Activated gamma-delta T cell treated with Interleukin-2 at 50 U/mL for 16 hours (primary cell): ENCODE results near the gene TAS1R3.

Experiments
- DNase-seq: peaks from one replicate; pipeline ENCODE4 v3.0.0-alpha.2; 2020

TAS1R3 gene

DNA sequence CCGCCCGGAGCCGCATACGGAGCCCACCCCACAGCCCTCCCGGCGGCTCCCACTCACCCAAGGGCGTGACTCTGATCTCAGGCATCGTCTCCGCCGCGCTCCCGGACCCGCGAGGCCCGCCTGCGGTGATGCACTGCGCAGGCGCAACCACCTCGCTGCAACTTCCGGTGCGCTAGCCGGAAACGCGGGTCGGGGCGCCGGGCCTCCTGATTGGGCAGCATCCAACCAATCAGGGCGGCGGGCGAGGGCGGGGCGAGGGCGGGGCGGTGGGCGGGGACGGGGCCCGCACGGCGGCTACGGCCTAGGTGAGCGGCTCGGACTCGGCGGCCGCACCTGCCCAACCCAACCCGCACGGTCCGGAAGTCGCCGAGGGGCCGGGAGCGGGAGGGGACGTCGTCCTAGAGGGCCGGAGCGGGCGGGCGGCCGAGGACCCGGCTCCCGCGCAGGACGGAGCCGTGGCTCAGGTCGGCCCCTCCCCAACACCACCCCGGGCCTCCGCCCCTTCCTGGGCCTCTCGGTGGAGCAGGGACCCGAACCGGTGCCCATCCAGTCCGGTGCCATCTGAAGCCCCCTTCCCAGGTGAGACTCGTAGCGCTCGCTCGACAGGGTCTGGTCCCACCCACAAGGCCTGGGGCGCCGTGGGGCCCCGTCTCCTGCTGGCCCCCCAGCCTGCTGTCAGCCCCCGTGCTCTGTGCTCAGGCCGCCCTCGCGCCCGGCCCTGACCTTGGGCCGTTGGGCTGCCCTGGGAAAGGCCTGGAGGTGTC lies 6.4 kb upstream of the TAS1R3 start, which contains the start of the genes CPTP and INTS11:
CPTP (plus strand) TSS at position 279 of the 764 bp plus-strand sequence. CDS start 2,109 bp downstream, outside the sequence.
INTS11 (minus strand) TSS at position 137 of the 764 bp plus-strand sequence; CDS start at position 85, 52 bp downstream.
- peak; percentile 96 for DNase-seq

- DNase-seq: no peak
Observed at GRCh38 chr1:1325288-1326074, 5.6 kb upstream of the TAS1R3 start.

- no peak for DNase-seq
Observed at GRCh38 chr1:1326075-1326605, 4.9 kb upstream of the TAS1R3 start.

GRCh38 chr1:1327291-1327690 lies 3.8 kb upstream of the TAS1R3 start:
- no peak for DNase-seq

DNA sequence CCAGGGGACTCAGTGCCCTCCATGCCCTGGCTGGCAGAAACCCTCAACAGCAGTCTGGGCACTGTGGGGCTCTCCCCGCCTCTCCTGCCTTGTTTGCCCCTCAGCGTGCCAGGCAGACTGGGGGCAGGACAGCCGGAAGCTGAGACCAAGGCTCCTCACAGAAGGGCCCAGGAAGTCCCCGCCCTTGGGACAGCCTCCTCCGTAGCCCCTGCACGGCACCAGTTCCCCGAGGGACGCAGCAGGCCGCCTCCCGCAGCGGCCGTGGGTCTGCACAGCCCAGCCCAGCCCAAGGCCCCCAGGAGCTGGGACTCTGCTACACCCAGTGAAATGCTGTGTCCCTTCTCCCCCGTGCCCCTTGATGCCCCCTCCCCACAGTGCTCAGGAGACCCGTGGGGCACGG lies 2.8 kb upstream of the TAS1R3 start:
- DNase-seq: no peak

- DNase-seq: no peak
Observed at GRCh38 chr1:1329304-1330210, 1.5 kb upstream of the TAS1R3 start.

GRCh38 chr1:1330366-1331067 lies 563 bp upstream of the TAS1R3 start:
- no peak for DNase-seq

DNA sequence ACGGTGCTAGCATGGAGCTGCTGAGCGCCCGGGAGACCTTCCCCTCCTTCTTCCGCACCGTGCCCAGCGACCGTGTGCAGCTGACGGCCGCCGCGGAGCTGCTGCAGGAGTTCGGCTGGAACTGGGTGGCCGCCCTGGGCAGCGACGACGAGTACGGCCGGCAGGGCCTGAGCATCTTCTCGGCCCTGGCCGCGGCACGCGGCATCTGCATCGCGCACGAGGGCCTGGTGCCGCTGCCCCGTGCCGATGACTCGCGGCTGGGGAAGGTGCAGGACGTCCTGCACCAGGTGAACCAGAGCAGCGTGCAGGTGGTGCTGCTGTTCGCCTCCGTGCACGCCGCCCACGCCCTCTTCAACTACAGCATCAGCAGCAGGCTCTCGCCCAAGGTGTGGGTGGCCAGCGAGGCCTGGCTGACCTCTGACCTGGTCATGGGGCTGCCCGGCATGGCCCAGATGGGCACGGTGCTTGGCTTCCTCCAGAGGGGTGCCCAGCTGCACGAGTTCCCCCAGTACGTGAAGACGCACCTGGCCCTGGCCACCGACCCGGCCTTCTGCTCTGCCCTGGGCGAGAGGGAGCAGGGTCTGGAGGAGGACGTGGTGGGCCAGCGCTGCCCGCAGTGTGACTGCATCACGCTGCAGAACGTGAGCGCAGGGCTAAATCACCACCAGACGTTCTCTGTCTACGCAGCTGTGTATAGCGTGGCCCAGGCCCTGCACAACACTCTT lies 1.1 kb downstream of the TAS1R3 start:
- no peak for DNase-seq

GRCh38 chr1:1332774-1333480 lies 1.8 kb downstream of the TAS1R3 start:
- no peak for DNase-seq

- DNase-seq: no peak
Observed at GRCh38 chr1:1333551-1334241, 2.6 kb downstream of the TAS1R3 start.

DNA sequence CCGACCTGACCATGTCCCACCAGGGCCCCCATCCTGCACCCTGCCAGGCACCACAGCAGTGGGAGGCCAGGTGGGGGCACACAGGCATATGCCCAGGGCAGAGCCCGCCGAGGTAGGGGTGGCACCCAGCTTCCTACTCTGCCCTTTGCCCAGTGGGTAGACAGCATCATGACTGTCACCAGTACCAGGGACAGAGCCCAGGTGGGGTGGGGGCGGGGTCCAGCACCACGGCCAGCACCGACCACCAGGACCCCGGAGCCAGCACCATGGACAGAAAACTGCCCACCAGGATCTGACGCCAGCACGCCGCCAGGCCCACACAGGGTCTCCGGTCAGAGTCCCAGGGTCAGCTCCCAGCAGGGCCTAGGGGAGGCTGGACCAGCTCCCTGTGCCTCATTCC lies 3.8 kb downstream of the TAS1R3 start:
- no peak for DNase-seq

DNA sequence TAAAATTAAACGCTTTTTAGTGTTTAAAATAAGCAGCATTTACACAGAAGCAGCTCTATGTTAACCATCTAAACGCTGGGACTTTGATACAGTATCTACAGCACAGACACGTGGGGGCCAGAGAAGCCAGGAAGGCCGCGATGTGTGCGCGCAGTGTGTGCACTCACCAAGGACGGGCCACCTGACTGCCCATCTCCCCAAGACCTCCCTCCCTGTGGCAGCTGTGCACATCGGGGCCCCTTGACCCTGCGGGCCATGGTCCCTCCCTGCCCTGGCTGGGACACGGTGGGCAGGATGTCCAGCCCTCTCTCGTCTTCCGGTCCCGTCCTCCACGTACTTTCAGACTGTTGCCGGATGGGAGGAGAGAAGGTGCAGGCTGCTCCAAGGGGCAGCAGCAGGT lies 4.2 kb downstream of the TAS1R3 start:
- DNase-seq: no peak

- DNase-seq: no peak
Observed at GRCh38 chr1:1335792-1336248, 4.7 kb downstream of the TAS1R3 start.

DNA sequence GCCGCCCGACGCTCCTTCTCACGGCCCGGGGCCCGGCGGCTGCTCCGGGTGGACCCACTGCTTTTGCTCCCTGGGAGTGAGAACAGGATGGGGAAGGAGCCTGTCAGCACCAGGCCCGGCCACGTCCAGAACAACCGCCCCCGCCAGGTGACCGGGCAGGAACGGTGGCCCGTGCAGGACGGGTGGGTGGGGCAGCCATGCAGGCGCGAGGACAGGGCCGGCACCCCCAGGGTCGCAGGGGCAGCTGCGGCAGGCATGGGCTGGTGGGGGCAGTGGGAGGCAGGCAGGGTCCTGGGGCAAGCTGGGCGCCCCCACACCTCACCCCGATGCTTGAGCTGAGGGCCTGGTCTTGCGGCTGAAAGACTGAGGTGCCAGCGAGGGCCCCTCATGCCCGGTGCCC lies 5.4 kb downstream of the TAS1R3 start:
- no peak for DNase-seq

GRCh38 chr1:1336931-1337792 lies 6.1 kb downstream of the TAS1R3 start:
- DNase-seq: no peak

- DNase-seq: no peak
Observed at GRCh38 chr1:1337793-1338147, 6.7 kb downstream of the TAS1R3 start.

- DNase-seq: no peak
Observed at GRCh38 chr1:1338278-1338677, 7.2 kb downstream of the TAS1R3 start.

DNA sequence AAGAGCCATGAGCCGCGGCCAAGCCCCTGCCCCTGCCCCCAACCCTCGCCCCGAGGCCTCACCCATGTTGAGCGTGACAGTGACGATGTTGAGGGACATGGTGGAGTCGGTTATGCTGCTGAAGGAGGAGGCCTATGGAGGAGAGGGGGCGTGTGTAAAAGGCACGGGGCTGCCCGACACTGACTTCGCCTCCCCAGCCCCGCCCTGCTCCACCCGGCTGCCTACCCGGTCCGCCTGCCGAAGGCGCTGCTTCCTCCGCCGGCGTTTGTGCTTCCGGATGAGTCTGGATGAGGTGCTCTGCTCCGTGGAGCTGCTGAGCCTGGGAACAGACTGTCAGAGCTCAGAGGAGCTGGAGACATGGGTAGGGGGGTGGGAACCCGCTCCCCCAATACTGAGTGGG lies 9.1 kb downstream of the TAS1R3 start:
- DNase-seq: no peak
